Endometrium (tissue), 2 donors: ENCODE measurements around the gene HEATR5A.
A peak's percentile ranks its signal among the peaks of the same experiment; 100 is the strongest.
"Not testable (repeated sequence)": the region's sequence is repeated elsewhere in the genome, so short reads cannot be mapped to it uniquely, and the experiment has no call there.

ENCODE experiments used
- FAIRE-seq: peaks from 2 replicates; lab custom pipeline; 2012; peaks lifted over from hg19 to GRCh38; lab: Jason Lieb, UNC
- donor health status: control.
- donor health status: control.

The HEATR5A gene

DNA sequence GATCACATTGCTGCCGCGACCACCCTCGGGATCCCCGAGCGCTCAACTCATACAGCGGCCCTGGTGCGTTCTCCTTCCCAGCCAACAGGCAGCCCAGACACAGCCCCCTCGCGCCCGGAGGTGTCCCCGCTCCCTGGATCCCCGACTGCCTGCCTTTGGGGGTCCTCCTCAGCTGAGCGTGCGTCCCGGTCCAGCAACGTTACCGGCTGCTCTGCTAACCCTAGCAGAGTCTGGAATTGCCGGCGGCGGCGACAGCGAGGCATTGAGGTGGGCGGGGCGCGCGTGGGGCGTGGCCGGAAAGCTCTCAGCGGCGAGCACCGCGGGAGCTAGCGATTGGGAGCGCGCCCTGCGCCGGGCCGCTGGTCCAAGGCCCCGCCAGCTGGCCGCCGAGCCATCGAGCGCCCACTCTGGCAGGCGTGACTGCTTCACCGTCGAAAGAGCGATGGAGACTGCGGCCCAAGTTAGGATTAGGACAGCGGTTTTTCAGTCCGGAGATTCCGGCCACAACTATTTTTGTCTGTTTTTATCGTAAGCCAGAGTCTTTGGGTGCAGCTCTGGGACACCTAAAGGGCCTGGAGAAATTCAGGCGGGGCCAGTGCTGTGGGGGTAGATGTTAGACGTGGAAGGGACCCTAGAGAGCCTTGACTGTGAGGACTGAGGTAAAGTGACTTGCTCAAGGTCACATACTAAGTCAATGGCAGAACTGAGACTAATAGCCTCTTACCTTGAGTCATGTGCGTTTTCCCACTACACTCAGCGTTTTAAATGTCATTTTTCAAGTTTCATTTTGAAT is at the start of gene HEATR5A:
TSS of gene HEATR5A (minus strand) at position 232 of the 793 bp plus-strand sequence. CDS start 17,575 bp downstream, outside the sequence.
- FAIRE-seq: no peak

DNA sequence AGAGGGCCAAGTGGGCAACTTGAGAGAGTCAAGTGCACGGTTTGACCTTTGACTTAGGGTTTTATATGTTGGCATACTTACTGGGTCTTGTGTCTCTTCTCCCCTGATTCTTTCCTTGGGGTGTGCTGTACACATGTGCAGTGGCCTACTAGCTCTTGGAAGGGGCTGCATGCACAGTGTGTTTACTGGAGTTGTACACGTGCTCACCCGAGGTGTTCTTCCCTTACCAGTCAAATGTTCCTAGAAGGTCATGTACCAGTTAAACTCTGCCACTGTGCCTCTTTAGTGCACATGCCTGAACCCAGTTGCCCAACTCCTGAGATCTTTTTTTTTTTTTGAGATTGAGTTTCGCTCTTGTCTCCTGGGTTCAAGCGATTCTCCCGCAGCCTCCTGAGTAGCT is 46.2 kb upstream of the HEATR5A start:
- no peak for FAIRE-seq

DNA sequence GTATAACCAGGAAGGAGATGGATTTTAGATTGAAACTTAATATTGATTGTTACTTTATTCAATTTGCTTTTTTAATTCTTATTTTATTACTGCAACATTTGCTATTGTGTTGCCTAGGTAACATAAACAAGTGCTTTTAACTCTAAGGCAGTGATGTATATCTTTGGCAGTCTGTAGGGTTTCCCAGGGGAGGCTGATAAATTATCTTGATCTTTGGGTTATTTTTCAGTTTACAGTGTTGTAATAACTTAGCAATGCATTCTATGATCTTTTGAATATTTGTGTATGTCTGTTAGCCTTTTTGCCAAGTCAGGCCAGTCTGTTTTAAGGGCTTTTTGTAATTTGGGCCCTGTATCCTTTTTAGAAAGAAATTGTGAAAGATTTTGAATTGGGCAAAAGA is 44.8 kb upstream of the HEATR5A start:
- no peak for FAIRE-seq

DNA sequence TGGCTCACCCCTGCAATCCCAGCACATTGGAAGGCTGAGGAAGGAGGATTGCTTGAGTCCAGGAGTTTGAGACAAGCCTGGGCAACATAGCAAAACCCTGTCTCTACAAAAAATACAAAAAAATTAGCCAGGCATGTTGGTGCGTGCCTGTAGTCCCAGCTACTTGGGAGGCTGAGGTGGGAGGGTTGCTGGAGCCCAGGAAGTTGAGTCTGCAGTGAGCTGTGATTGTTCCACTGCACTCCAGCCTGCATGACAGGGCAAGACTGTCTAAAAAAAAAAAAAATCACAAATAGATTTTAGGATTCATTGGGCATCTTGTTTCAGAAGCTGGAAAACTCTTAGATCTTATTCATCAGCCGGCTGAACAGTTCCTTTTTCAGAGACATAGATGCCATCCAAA is 42.1 kb upstream of the HEATR5A start:
- not testable (repeated sequence) for FAIRE-seq

DNA sequence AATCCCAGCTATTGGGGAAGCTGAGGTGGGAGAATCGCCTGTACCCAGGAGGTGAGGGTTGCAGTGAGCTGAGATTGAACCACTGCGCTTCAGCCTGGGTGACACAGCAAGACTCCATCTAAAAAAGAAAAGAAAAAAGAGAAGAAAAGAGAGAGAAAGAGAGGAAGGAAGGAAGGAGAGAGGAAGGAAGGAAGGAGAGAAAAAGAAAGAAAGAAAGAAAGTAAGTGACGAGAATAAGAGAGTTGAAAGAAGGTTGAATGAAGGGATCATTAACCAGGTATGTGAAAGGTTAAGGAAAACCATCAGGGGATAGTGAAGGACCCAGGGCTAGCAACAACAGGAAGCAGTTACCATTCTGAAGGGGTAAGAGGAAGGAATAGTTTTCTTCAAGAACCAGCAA is 41.2 kb upstream of the HEATR5A start:
- FAIRE-seq: no peak

DNA sequence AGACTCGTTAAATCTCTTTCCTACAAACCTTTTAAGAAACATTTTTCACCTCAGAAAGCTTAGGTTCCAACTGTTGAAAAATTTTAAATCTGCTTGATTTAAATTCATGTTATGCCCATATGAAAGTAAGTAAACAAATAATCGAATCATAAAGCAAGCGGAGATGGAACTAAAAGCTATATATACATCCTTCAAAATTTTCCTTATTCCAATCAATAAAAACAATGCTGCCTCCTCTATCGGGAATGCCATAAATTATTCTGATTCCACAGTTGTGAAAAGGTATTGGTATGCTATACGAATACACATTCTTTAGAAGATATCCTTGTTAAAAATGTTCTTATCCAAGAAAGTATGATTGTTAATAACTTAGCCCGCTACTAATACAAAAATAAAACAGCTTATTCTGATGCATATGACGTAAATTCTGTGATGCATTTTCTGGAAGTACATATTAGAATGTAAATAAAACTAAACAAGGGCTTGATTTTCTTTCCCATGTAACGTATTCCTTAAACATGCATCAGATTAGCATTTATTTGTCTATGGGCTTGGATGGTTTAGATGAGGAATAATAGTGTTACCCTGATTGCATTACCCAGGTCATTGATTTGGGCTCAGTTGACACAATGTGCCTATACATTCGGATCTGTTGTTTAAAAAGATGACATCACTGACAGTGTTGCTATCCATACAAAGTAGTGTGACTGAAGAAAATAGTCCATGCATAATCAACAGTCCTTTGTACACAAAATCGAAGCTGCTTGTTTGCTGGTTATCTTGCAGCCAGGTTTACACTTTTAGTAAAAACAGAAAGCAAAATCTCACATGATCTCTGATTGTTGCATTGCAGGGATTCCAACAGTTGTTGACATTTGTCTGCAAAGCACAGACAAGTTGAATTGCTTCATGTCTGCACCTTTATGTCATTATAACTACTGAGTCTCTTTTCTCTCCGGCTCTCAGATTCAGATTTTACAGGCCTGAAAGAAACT is 37.6 kb upstream of the HEATR5A start:
- FAIRE-seq: no peak

DNA sequence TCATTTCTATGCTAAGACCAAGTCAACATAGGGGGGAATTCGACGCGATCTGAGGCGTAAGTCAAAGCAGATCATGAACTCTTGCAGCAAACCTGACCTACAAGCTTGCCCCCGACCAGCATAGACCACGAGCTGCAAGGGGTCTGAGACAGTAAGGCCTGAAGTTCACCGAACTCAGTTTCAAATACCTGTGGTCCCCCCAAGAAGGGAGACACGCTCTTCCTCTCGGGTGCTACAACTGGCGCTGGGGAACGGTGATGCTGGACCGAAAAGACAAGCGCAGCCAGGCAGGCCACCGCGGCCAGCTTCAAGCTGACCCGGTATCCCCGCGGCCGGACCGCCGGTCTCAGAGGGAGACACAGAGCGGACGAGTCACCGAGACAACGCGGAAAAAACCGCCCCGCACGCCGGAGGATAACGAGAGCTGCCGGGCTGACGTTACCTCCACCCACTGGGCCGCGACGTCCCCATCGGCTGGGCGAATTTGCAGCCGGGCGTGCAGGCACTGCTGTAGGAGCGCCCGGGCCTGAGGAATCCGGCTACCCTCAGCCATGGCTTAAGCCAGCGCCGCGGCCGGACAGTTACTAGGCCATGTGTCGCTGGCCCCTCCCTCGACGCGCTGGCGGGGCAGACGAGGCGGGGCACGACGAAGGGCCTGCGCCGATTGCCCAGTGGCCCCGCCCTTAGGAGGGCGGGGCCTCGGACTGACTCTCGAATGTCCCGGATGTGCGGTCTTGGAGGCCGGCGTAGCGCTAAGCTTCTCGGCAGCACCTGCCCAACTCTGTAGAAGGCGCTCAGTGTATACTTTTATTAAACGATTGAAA is 36.7 kb upstream of the HEATR5A start, which contains the start of gene DTD2:
TSS of gene DTD2 (minus strand) at position 666 of the 824 bp plus-strand sequence. CDS start at position 553, 113 bp downstream.
- peak; percentile 93 for FAIRE-seq

DNA sequence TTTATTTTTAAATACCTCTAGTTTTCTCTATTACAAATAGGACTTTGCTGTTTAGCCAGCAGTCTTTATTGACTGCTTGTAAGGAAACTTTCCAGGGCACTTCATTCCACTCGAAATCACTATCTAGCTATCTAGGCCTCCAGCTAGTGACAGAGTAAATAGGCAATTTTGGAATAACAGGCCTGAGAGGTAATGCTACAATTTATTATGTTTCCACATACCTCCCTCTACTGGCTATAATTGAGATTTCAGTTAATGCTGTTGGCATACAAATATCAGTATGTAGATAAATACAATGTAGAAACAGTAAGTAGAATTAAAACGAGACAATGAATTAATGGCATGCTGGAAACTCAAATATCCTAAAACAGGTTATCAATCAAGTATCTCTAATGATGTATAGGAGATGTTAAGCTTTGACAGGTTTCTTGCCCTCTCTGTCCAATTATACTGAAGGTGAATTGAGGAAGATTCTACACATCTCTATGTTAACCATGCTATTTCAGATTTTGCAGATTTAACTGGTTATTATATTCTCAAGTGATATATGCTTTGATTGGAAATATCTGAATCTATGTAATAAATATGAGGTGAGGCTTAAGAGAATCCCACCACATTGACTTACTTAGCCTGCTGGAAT is 29.7 kb upstream of the HEATR5A start:
- peak; percentile 88 for FAIRE-seq

DNA sequence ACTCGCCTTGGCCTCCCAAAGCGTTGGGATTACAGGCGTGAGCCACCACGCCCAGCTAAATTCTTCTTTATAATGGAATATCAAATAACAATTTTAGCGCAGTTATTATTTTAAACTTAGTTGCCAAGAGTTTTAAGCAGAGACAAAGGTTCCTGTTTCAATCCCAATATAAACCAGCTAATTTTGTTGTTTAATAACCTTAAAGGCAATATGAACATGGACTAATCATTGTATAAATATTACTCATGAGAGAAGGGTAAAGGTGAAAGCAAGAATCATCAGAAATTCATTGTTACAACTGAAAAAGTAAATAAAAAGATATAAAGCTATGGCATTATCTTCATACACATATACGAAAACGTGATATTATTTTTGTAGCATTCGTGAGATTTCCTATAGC is 28.8 kb upstream of the HEATR5A start:
- no peak for FAIRE-seq

DNA sequence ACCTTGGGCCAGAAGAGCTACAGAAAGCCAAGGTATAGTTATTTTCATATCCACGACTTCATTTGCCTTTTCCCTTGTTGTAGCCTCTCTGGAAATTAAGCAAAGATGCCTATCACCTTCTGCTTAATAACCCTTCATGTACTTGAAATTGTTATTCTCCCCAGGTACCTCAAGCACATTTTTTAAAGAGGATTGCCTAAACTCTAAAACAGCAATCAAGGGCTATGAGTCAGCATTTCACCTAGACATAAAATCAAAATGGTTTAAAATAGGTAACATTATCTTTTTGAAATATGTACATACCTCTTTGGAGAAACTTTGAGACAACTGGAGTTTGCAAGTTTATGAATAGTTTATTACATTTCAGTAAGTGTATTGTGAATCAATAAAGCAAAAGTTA is 25.4 kb upstream of the HEATR5A start:
- FAIRE-seq: no peak

DNA sequence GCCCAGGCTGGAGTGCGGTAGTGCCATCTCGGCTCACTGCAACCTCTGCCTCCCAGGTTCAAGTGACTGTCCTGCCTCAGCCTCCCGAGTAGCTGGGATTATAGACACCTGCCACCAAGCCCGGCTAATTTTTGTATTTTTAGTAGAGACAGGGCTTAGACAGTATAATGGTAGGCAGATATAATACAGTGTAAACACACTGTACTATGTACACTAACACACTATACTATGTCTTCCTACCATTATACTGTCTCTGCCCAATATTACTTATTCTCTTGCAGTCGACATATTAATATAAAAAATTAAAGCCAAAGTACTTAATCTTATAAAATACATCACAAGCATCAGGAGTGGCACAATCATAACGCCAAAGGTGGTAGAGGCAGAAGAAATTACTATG is 21.9 kb upstream of the HEATR5A start:
- FAIRE-seq: no peak

DNA sequence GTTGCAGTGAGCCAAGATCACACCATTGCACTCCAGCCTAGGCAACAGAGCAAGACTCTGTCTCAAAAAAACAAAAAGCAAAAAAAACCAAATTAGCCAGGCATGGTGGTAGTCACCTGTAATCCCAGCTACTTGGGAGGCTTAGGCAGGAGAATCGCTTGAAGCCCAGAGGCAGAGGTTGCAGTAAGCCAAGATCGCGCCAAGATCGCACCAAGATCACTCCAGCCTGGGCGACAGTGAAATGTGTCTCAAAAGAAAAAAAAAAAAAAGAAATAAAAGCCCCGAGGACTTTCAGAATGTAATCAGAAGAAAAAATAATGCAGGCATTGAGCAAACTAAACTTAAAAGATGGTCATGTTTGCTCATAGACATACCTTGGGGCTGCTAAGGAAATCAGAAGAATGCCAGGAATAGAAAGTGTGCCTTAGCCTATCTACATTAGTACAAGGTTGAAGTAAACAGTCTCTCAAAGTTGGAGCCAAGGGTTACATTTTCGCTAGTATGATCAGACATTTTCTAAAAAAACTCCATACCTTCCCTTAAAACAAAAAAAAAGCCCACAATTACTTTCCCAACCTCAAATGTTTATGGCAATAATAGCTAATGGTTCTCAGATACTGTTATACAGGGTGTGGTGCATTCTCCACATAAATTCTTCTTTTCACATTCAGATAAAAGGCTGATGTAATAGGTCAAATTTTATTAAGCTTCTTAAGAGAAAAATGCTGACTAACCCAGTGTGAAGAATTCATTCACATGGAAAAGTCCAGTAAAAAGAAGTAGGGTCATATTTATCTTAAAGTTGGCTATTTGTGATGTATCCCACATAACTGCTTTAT is 21.1 kb upstream of the HEATR5A start:
- FAIRE-seq: peak; percentile 84

DNA sequence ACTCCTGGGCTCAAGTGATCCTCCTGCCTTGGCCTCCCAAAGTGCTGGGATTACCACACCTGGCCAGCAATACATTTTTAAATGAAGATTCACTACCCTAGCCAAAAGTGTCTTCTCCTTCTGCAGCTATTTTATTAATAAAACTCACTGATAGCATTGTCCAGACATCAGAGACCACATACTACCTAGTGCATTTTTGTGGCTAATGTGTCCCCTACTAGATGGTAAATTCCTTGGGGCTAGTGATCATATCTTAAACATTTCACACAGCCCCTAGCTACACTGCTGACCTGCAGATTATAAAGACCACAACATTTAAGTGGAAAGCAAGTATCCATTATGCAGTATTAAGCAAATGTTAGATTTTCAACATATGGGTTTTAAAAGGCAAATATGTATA is 19.9 kb upstream of the HEATR5A start:
- FAIRE-seq: no peak

DNA sequence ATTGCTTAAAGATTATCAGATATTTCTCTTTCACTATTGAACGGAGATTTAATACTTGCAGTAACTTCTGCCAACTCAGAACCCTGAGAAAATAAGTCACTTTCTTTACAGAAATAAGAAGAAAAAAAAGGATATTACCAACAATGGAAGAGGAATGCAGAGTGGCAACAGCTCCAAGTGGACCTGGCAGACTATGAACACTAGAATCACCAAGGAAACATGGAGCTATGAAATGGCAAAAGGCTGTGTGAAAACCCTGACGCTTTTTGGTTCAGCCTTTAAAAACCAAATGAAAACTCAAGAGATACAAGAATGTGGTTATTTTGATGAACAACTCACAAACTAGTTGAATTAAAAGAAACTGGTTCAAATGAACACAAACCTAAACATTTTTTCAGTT is 19.2 kb upstream of the HEATR5A start:
- no peak for FAIRE-seq

DNA sequence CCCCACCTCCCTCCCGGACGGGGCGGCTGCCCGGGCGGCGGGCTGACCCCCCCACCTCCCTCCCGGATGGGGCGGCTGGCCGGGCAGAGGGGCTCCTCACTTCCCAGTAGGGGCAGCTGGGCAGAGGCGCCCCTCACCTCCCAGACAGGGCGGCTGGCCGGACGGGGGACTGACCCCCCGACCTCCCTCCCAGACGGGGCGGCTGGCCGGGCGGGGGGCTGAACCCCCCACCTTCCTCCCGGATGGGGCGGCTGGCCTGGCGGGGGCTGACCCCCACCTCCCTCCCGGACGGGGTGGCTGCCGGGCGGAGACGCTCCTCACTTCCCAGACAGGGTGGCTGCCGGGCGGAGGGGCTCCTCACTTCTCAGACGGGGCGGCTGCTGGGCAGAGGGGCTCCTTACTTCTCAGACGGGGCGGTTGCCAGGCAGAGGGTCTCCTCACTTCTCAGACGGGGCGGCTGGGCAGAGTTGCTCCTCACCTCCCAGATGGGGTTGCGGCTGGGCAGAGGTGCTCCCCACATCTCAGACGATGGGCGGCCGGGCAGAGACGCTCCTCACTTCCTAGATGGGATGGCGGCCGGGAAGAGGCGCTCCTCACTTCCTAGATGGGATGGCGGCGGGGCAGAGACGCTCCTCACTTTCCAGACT is 16.8 kb upstream of the HEATR5A start:
- FAIRE-seq: not testable (repeated sequence)

DNA sequence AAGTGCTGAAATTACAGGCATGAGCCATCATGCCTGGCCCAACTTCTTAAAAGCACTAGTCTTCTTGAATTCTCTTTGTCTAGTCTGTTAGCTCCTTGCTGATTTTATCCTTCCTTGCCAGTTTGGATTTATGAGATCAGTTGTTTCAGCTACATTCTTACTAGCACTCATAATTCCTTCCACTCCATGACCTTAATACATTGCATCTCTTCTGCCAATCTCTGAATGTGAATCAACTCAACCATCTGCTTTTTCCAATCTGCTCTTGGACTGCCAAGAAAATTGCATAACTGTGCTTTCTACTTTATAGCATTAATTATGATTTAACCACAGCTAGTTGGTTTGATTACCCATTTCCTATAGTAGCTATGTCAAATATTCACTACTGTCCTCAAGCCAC is 14.9 kb upstream of the HEATR5A start:
- FAIRE-seq: no peak

DNA sequence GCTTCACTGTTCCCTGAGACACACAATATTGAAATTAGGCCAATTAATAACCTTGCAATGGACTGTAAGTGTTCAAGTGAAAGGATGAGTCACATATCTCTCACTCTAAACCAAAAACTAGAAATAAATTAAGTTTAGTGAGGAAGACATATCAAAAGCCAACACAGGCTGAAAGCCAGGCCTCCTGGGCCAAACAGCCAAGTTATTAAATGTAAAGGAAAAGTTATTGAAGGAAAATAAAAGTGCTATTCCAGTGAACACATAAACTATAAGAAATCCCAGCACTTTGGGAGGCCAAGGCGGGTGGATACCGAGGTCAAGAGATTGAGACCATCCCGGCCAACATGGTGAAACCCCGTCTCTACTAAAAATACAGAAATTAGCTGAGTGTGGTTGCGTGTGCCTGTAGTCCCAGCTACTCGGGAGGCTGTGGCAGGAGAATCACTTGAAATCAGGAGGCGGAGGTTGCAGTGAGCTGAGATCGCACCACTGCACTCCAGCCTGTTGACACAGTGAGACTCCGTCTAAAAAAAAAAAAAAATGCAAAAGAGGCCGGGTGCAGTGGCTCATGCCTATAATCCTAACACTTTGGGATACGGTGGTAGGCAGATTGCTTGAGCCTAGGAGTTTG is 10.4 kb upstream of the HEATR5A start:
- no peak for FAIRE-seq

DNA sequence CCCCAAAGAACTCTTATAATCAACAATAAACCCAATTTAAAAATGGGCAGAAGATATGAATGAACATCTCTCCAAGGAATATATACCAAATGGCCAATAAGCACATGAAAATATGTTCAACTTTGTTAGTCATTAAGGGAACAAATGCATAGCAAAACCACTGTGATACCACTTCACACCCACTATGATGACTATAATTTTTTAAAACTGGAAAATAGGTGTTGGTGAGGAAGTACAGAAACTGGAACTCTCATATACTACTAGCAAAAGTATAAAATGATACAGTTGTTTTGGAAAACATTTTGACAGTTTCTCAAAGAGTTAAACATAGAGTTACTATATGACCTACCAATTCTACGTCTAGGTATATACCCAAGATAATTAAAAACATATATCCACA is 9.4 kb upstream of the HEATR5A start:
- no peak for FAIRE-seq

DNA sequence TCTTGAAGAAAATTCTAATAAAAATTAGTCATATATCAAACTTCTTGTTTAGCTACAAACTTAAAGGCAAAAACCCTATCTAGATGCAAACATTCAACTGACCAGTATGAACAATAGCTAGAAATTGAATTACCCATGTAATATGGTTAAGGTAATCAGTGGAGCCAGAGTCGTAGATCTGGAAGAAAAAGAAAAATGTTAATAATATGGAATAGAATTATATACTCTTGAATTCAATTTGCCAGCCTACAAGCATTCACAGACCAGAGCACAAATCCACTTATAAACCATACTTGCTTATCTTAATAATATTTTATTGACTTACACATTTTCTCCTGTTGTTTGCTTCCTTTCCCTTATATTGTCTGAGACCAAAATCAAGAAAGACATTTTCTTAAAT is 7.7 kb upstream of the HEATR5A start:
- no peak for FAIRE-seq

DNA sequence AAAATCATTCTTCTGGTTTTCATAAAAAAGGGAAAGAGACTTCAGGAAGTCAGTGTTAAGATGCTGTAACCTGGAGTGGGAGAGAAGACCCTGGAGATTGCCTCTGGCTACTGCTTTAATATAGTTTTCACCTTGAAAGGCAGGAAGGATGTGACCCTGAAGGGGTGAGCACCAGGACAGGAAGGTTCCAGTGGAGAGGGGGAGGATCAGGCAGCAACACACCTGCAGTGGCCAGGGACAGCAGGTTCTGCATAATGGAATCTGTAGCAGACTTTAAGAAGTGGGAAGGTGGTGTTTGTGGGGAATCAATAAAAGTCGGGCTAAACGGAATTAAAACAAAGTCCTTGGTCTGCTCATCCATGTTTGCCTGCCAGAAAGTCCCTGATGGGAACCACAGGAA is 6.3 kb upstream of the HEATR5A start:
- no peak for FAIRE-seq
